OCI-LY3 (cell line): ENCODE results near the gene RAC3.

Experiments
- H2AFZ ChIP-seq: fragments of 200-600, 300-600 bp; shearing (Covaris generic); 2 replicates; pipeline ENCODE4 v1.6.0; 2014; ENCODE audit warnings: antibody characterized with exemption, low read depth, low read length
- H3K27ac ChIP-seq: fragments of 200-600, 300-600 bp; sonication (generic); 2 replicates; pipeline ENCODE4 v1.5.1; 2014; ENCODE audit warnings: mild to moderate bottlenecking, low read length, moderate library complexity, mixed read lengths
- H3K27me3 ChIP-seq: fragments of 200-600, 300-600 bp; sonication (generic); 2 replicates; pipeline ENCODE4 v1.6.1; 2014; ENCODE audit warnings: low read depth, low read length, mixed read lengths
- H3K36me3 ChIP-seq: fragments of 200-600, 300-600 bp; sonication (generic); replicated peaks from 2 replicates; pipeline ENCODE3; 2014; ENCODE audit warnings: low read depth, low read length, mixed read lengths
- H3K4me1 ChIP-seq: fragments of 300-600, 200-600 bp; sonication (generic); 2 replicates; pipeline ENCODE4 v1.6.1; 2014; ENCODE audit warnings: low read length, mixed read lengths
- H3K4me2 ChIP-seq: fragments of 200-600, 300-600 bp; sonication (generic); 2 replicates; pipeline ENCODE4 v1.6.1; 2014; ENCODE audit warnings: low read length, mixed read lengths
- H3K4me3 ChIP-seq: fragments of 300-600, 200-600 bp; sonication (generic); 2 replicates; pipeline ENCODE4 v1.5.1; 2014; ENCODE audit warnings: antibody characterized with exemption, mild to moderate bottlenecking, low read length, moderate library complexity
- H3K79me2 ChIP-seq: fragments of 300-600, 200-600 bp; shearing (Covaris generic); 2 replicates; pipeline ENCODE4 v1.6.1; 2014; ENCODE audit warnings: mild to moderate bottlenecking, low read length, mixed read lengths
- H3K9ac ChIP-seq: fragments of 300-600, 200-600 bp; shearing (Covaris generic); 2 replicates; pipeline ENCODE4 v1.6.0; 2014; ENCODE audit warnings: mild to moderate bottlenecking, low read length, moderate library complexity
- H3K9me3 ChIP-seq: fragments of 200-600, 300-600 bp; shearing (Covaris generic); 2 replicates; pipeline ENCODE4 v1.6.1; 2014; ENCODE audit warnings: low read length, mixed read lengths; ENCODE audit not compliant: insufficient read depth
- H4K20me1 ChIP-seq: fragments of 200-600, 300-600 bp; sonication (generic); 2 replicates; pipeline ENCODE4 v1.6.1; 2016; ENCODE audit warnings: low read length, mixed read lengths; ENCODE audit not compliant: insufficient read depth
- EZH2phosphoT487 ChIP-seq: fragments of 200-600 bp; shearing (Covaris generic); IDR thresholded peaks from 2 replicates; pipeline ENCODE4 v1.6.1; 2018; ENCODE audit warnings: antibody characterized with exemption, mixed run types, low read depth
- TF ChIP-seq, protein P1 (sequence below): fragments of 200-600, 300-600 bp; sonication (generic); IDR thresholded peaks from 2 replicates; pipeline ENCODE4 v1.5.1; 2014; ENCODE audit warnings: antibody characterized with exemption, low read length, low read depth

RAC3 gene

DNA sequence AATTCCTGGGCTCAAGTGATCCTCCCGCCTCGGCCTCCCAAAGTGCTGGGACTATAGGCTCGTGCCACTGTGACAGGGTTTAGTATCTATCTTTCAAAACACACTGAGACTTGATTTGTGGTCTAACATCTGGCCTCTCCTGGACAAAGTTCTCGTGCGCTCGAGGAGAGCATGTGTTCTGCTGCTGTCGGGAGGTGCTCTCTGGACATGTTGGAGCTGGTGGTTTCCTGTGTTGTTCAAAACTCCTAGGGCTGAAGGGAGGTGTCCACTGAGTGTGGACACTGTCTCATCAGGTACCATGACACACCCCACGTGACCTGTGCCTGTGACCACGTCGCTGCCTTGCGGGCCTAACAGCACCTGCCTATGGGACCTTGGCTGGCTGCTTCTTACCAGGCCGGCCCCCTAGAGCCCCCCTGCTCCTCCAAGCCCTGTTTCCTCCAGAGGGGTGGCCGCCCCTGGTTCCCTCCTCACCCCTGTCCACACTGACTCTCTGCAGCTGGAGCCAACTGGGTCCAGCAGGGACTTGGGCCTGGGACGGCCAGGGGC, 14.5 kb downstream of the RAC3 start:
- Histone ChIP-seq H3K9ac (no peak overlapping the region), H3K4me2 (no peak overlapping the region), H3K9me3 (no peaks in the 10 kb centered on the region), H3K27me3 (no peaks in the 10 kb centered on the region), H3K4me1 (peaks cover 5% of the 10 kb centered on the region), H3K36me3 (no peaks in the 10 kb centered on the region), H3K4me3 (no peak overlapping the region), H3K79me2 (no peaks in the 10 kb centered on the region), H4K20me1 (no peaks in the 10 kb centered on the region), H3K27ac (no peak overlapping the region), H2AFZ (no peak overlapping the region)
- TF ChIP-seq, protein P1, sequence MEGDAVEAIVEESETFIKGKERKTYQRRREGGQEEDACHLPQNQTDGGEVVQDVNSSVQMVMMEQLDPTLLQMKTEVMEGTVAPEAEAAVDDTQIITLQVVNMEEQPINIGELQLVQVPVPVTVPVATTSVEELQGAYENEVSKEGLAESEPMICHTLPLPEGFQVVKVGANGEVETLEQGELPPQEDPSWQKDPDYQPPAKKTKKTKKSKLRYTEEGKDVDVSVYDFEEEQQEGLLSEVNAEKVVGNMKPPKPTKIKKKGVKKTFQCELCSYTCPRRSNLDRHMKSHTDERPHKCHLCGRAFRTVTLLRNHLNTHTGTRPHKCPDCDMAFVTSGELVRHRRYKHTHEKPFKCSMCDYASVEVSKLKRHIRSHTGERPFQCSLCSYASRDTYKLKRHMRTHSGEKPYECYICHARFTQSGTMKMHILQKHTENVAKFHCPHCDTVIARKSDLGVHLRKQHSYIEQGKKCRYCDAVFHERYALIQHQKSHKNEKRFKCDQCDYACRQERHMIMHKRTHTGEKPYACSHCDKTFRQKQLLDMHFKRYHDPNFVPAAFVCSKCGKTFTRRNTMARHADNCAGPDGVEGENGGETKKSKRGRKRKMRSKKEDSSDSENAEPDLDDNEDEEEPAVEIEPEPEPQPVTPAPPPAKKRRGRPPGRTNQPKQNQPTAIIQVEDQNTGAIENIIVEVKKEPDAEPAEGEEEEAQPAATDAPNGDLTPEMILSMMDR, result no peak
- TF ChIP-seq EZH2phosphoT487, result no peak

GRCh38 chr17:82046903-82047302, 15.4 kb downstream of the RAC3 start:
- H3K4me1 ChIP-seq, result peaks cover 5% of the 10 kb centered on the region
- no peak overlapping the region for H3K27ac ChIP-seq
- H4K20me1 ChIP-seq, result no peaks in the 10 kb centered on the region
- H3K27me3 ChIP-seq, result no peaks in the 10 kb centered on the region
- H3K4me3 ChIP-seq, result no peak overlapping the region
- no peaks in the 10 kb centered on the region for H3K9me3 ChIP-seq
- H3K4me2 ChIP-seq, result no peak overlapping the region
- H3K36me3 ChIP-seq, result no peaks in the 10 kb centered on the region
- peaks cover 3% of the 10 kb centered on the region; the same call in 1 of the 2 replicates for H3K79me2 ChIP-seq
- H2AFZ ChIP-seq, result no peak overlapping the region
- no peak for TF ChIP-seq EZH2phosphoT487
- TF ChIP-seq, protein P1, result no peak
- H3K9ac ChIP-seq, result no peak overlapping the region

DNA sequence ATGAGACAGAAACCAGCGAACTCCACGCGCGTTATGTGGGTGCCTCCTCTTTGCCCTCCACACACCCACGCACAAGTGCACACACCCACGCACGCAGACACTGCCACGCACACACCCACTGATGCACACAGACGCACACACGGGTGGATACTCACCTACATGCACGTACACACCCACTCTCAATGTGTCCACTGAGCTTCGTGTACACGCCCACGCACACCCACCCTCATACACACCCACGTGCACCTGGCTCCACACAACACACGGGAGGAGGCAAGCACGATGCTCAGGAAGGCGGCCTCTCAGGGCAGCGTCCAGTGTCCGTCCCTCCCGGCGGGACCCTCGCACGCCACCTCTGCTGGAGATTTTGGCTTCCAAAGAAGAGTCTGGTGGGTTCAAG, 15.9 kb downstream of the RAC3 start:
- Histone ChIP-seq H3K9ac (no peak overlapping the region), H3K4me2 (no peak overlapping the region)

DNA sequence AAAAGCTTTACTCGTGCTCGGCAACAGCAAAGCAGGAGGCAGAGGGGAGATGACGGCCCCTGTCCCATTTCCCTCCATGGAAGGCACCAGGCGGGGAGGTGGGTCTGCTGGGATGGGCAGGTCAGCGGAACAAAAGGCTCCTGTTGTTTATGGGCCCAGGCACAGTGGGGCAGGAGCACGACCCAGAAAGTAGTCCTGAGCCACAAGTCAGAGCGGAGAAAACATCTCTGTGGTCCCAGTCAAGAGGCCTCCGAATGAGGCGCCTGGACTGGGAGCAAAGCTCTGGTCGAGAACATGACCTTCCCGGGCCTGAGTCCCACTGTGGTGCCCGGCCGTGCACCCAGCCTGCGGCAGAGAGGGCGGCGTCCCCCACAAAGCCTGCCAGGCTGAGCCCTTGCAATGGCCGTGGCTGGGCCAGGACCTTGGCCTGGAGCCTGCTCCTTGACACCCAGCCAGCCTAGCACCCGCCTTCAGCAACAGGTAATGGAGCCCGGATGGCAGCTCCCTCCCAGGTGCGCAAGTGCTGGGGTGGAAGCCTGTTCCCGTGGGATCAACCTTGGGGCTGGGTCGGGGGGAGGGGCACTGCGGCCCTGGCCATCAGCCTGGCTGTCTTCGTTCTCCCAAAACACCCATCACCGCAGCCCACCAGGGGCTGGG, 16.6 kb downstream of the RAC3 start:
- Histone ChIP-seq H4K20me1 (peaks cover 7% of the 10 kb centered on the region; the same call in 1 of the 2 replicates), H3K4me1 (peaks cover 12% of the 10 kb centered on the region), H3K27ac (no peak overlapping the region), H3K79me2 (peaks cover 14% of the 10 kb centered on the region), H2AFZ (no peak overlapping the region), H3K27me3 (no peaks in the 10 kb centered on the region), H3K4me3 (no peak overlapping the region), H3K9ac (no peak overlapping the region), H3K4me2 (no peak overlapping the region), H3K36me3 (no peaks in the 10 kb centered on the region), H3K9me3 (no peaks in the 10 kb centered on the region)
- TF ChIP-seq, protein P1, result no peak
- TF ChIP-seq EZH2phosphoT487, result no peak

More for the DNA sequence above, 15.9 kb downstream of the RAC3 start:
- Histone ChIP-seq H3K79me2 (peaks cover 7% of the 10 kb centered on the region), H2AFZ (no peak overlapping the region), H3K9me3 (no peaks in the 10 kb centered on the region), H3K4me1 (peaks cover 5% of the 10 kb centered on the region), H4K20me1 (peaks cover 3% of the 10 kb centered on the region; the same call in 1 of the 2 replicates), H3K36me3 (no peaks in the 10 kb centered on the region), H3K4me3 (no peak overlapping the region), H3K27me3 (no peaks in the 10 kb centered on the region), H3K27ac (no peak overlapping the region)
- TF ChIP-seq, protein P1, result no peak
